ENCODE measurements around the gene CDH4.

The CDH4 gene

GRCh38 chr20:61251529-61252393 lies at the start of gene CDH4:
Gene CDH4 (plus strand): TSS chr20:61252261.
- DNase-seq = no peak
- TF ChIP-seq GATA1 (IDR thresholded peaks at IDR 0.05; ENCODE audit: low read depth, low read length) (no peak), POLR2A (IDR thresholded peaks at IDR 0.05; ENCODE audit: low read length) (no peak)

GRCh38 chr20:61203320-61203719 lies 48.7 kb upstream of the CDH4 start:
- no peak for DNase-seq
- TF ChIP-seq POLR2A (IDR thresholded peaks at IDR 0.05; ENCODE audit: low read length) = no peak
- no peak for TF ChIP-seq GATA1 (IDR thresholded peaks at IDR 0.05; ENCODE audit: low read depth, low read length)

- no peak for DNase-seq
- TF ChIP-seq GATA1 (IDR thresholded peaks at IDR 0.05; ENCODE audit: low read depth, low read length) (no peak), POLR2A (IDR thresholded peaks at IDR 0.05; ENCODE audit: low read length) (no peak)
These were observed 47.9 kb upstream of the CDH4 start for GRCh38 chr20:61204206-61204605.

GRCh38 chr20:61205769-61206168 lies 46.3 kb upstream of the CDH4 start:
- no peak for TF ChIP-seq GATA1 (IDR thresholded peaks at IDR 0.05; ENCODE audit: low read depth, low read length)
- no peak for TF ChIP-seq POLR2A (IDR thresholded peaks at IDR 0.05; ENCODE audit: low read length)
- no peak for DNase-seq

DNA sequence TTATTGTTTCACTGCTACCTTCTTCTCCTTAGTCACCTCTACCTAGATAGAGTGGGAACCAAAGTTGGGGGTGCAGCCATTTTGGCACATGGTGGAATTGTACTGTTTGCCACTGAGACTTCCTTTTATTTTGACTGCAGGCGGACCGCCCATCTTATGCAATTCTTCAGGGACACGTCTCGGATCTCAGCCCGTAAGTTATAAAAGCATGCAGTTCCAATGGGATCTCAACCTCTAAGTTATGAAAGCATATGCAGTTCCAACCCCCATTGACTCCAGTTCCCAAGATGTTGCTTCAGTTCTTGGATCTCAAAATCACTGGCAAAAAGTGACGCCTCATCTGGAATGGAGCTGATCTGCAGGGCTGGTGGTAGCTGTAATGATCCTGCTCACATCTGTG lies 41.2 kb upstream of the CDH4 start:
- DNase-seq = no peak
- TF ChIP-seq GATA1 (IDR thresholded peaks at IDR 0.05; ENCODE audit: low read depth, low read length) (no peak), POLR2A (IDR thresholded peaks at IDR 0.05; ENCODE audit: low read length) (no peak)

GRCh38 chr20:61217848-61218247 lies 34.2 kb upstream of the CDH4 start:
- TF ChIP-seq GATA1 (IDR thresholded peaks at IDR 0.05; ENCODE audit: low read depth, low read length) (no peak), POLR2A (IDR thresholded peaks at IDR 0.05; ENCODE audit: low read length) (no peak)
- no peak for DNase-seq

DNA sequence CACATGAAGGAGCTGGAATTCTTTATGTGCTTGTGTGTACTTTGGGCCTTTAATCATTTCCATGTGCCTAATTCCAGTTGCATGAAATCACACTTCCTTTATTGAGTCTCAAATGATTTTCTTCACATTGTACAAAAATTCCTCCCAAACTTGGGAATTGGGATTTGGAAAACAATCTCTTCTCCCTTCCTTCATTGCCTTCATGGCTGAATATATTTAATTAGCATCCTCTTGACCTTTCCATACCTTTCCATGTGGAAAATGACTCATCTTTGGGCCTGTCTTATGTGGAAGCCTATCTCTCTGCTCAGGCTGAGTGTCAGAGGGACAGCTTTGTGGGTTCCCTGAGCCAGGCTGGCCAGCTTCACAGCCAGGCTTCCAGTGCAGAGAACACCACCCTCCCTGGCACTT lies 33.0 kb upstream of the CDH4 start:
- DNase-seq = no peak

DNA sequence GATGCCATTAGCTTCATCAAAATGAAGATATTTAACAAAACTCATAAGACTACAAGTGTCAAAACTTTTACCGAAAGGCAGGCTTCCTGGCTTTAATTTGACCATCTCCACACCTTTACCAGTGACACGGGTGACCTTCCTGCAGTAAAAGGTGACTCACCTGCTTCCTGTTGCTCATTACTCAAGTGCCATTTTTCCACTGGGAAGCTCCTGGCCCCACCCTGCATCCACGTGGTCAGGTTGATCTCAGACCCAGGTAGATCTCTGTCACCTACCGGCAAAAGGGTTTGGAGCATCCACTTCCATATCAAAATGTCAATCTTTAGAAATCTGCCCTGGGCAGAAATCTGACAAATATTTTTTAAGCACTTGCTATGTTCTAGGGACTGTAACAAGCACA lies 31.9 kb upstream of the CDH4 start:
- no peak for TF ChIP-seq GATA1 (IDR thresholded peaks at IDR 0.05; ENCODE audit: low read depth, low read length)
- no peak for TF ChIP-seq POLR2A (IDR thresholded peaks at IDR 0.05; ENCODE audit: low read length)
- no peak for DNase-seq

More for the DNA sequence above, 33.0 kb upstream of the CDH4 start:
- TF ChIP-seq GATA1 (IDR thresholded peaks at IDR 0.05; ENCODE audit: low read depth, low read length) = no peak
- TF ChIP-seq POLR2A (IDR thresholded peaks at IDR 0.05; ENCODE audit: low read length) = no peak

- TF ChIP-seq GATA1 (IDR thresholded peaks at IDR 0.05; ENCODE audit: low read depth, low read length) = no peak
- TF ChIP-seq POLR2A (IDR thresholded peaks at IDR 0.05; ENCODE audit: low read length) = no peak
- no peak for DNase-seq
These were observed 31.3 kb upstream of the CDH4 start for GRCh38 chr20:61220626-61221325.

DNA sequence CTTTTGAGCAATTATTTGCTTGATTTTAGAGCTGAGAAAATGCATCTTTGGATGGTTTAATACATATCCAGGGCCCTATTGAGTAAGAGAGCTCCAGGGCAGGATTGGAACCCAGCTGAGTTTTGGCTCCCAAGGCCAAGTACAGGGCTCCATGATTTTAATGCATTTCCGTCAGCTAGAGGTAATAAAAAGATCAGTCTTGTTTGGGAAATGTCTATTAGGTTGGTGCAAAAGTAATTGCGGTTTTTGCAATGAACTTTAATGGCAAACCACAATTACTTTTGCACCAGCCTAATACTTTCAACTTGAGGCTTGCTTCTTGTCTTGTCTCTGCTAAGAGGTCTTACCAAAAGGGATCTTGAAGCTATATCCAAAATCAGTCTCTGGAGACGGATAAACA lies 29.4 kb upstream of the CDH4 start:
- no peak for DNase-seq
- TF ChIP-seq GATA1 (IDR thresholded peaks at IDR 0.05; ENCODE audit: low read depth, low read length) (no peak), POLR2A (IDR thresholded peaks at IDR 0.05; ENCODE audit: low read length) (no peak)

- TF ChIP-seq GATA1 (IDR thresholded peaks at IDR 0.05; ENCODE audit: low read depth, low read length) = no peak
- no peak for TF ChIP-seq POLR2A (IDR thresholded peaks at IDR 0.05; ENCODE audit: low read length)
These were observed 28.9 kb upstream of the CDH4 start for GRCh38 chr20:61223121-61223520.

GRCh38 chr20:61230166-61230565 lies 21.9 kb upstream of the CDH4 start:
- DNase-seq = no peak
- no peak for TF ChIP-seq POLR2A (IDR thresholded peaks at IDR 0.05; ENCODE audit: low read length)
- TF ChIP-seq GATA1 (IDR thresholded peaks at IDR 0.05; ENCODE audit: low read depth, low read length) = no peak

More at GRCh38 chr20:61223121-61223520, 28.9 kb upstream of the CDH4 start:
- DNase-seq = no peak

DNA sequence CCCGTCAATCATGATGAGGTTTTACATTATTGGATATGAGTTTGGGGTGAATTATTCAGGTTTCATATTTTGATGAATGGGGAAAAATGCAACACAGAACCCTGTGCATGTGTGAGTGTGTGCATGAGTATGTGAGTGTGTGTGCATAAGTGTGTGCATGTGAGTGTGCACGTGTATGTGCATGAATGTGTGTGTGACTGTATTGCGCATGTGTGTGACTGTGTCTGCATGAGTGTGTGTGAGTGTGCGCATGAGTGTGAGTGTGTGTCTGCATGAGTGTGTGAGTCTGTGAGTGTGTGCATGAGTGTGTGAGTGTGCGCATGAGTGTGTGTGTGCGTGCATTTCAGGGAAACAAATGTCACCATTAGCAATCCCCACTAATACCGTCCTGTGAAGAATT lies 18.5 kb upstream of the CDH4 start:
- TF ChIP-seq POLR2A (IDR thresholded peaks at IDR 0.05; ENCODE audit: low read length) (no peak), GATA1 (IDR thresholded peaks at IDR 0.05; ENCODE audit: low read depth, low read length) (no peak)
- DNase-seq = no peak

DNA sequence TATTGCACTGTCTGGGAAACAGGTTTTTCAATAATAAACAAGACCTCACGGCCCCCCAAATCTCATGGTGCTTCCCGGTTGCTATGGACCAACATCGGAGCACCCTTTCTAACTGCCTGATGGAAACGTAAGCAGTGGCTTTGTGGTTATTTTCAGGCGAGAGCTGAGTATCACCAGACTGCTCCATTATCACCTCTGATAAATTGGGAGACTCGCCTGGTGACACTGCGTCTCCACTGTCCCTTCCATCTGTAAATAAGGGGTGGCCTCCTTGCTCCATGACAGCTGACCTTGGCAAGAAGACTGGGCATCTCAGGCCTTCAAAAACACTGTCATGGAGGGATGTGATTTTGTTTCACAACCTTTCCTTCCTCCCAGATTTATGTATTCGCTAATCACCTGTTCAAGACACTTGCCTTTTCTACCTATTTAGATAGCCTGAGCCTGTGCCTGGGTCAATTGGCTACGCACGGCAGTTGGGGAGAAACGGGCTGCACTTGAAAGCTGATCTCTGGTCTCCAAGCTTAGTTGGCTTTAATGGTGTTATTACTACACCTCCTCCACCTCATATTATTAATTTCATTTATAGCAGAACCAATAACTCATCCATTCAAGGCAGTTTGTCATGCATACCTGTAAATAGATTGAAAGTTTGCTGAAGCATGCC lies 17.7 kb upstream of the CDH4 start:
- TF ChIP-seq POLR2A (IDR thresholded peaks at IDR 0.05; ENCODE audit: low read length) = no peak
- no peak for TF ChIP-seq GATA1 (IDR thresholded peaks at IDR 0.05; ENCODE audit: low read depth, low read length)
- no peak for DNase-seq
